SU-DHL-6 (cell line): ENCODE measurements around the gene TWSG1.
A peak's percentile ranks its signal among the peaks of the same experiment; 100 is the strongest.

Experiments used
- H2AFZ ChIP-seq: fragments of 200-600 bp; sonication (generic); 2 replicates; pipeline ENCODE4 v1.6.1; 2014; ENCODE audit warnings: low read depth, mild to moderate bottlenecking, moderate library complexity, mixed read lengths, antibody characterized with exemption, low read length; ENCODE audit not compliant: severe bottlenecking
- H3F3A ChIP-seq: fragments of 200-600 bp; shearing (Covaris generic); 2 replicates; pipeline ENCODE4 v1.6.0; 2016; ENCODE audit warnings: antibody characterized with exemption, mild to moderate bottlenecking; ENCODE audit not compliant: insufficient read depth
- H3K27ac ChIP-seq: fragments of 200-600 bp; sonication (generic); 2 replicates; pipeline ENCODE4 v1.5.1; 2016; ENCODE audit warnings: low read depth, mild to moderate bottlenecking, low read length, moderate library complexity, mixed read lengths
- H3K27me3 ChIP-seq: fragments of 200-600 bp; sonication (generic), shearing (Covaris generic); 2 replicates; pipeline ENCODE4 v1.6.0; 2014; ENCODE audit warnings: mild to moderate bottlenecking, low read length
- H3K36me3 ChIP-seq: fragments of 200-600 bp; sonication (generic); 2 replicates; pipeline ENCODE4 v1.6.1; 2014; ENCODE audit warnings: mild to moderate bottlenecking, low read length, mixed read lengths
- H3K4me2 ChIP-seq: fragments of 300-600, 200-600 bp; shearing (Covaris generic), sonication (generic); 2 replicates; pipeline ENCODE4 v1.6.0; 2014; ENCODE audit warnings: low read length, low read depth, mild to moderate bottlenecking; ENCODE audit not compliant: poor library complexity, severe bottlenecking
- H3K4me3 ChIP-seq: fragments of 200-600 bp; sonication (generic); 2 replicates; pipeline ENCODE4 v1.5.1; 2014; ENCODE audit warnings: antibody characterized with exemption, low read length, mild to moderate bottlenecking, mixed read lengths; ENCODE audit not compliant: insufficient read depth, poor library complexity, severe bottlenecking
- H3K79me2 ChIP-seq: fragments of 200-600 bp; sonication (generic); 2 replicates; pipeline ENCODE4 v1.6.1; 2014; ENCODE audit warnings: mild to moderate bottlenecking, low read length, moderate library complexity; ENCODE audit not compliant: insufficient read depth
- H3K9ac ChIP-seq: fragments of 200-600 bp; sonication (generic); 2 replicates; pipeline ENCODE4 v1.7.0; 2014; ENCODE audit warnings: mild to moderate bottlenecking, low read length
- H3K9me2 ChIP-seq: fragments of 200-600 bp; sonication (generic); replicated peaks from 2 replicates; pipeline ENCODE4 v1.6.1; 2014; ENCODE audit warnings: low read length; ENCODE audit not compliant: insufficient read depth
- H3K9me3 ChIP-seq: fragments of 200-600 bp; sonication (generic); 2 replicates; pipeline ENCODE4 v1.6.1; 2014; ENCODE audit warnings: low read length, mixed read lengths; ENCODE audit not compliant: insufficient read depth
- H4K20me1 ChIP-seq: fragments of 200-600 bp; sonication (generic); 2 replicates; pipeline ENCODE4 v1.6.1; 2014; ENCODE audit warnings: low read depth, mild to moderate bottlenecking, antibody characterized with exemption, low read length, moderate library complexity, mixed read lengths
- EZH2phosphoT487 ChIP-seq: fragments of 200-600 bp; sonication (generic), shearing (Covaris generic); conservative IDR thresholded peaks from 2 replicates; pipeline ENCODE4 v1.6.1; 2018; ENCODE audit warnings: mild to moderate bottlenecking, antibody characterized with exemption, low read length, moderate library complexity, mixed read lengths
- TF ChIP-seq, protein P1 (sequence below): fragments of 200-600 bp; sonication (generic); IDR thresholded peaks from one replicate; pipeline ENCODE4 v1.5.1; 2017; ENCODE audit warnings: antibody characterized with exemption, mild to moderate bottlenecking, low read length, moderate library complexity; ENCODE audit not compliant: insufficient read depth, poor library complexity, severe bottlenecking

The TWSG1 gene

DNA sequence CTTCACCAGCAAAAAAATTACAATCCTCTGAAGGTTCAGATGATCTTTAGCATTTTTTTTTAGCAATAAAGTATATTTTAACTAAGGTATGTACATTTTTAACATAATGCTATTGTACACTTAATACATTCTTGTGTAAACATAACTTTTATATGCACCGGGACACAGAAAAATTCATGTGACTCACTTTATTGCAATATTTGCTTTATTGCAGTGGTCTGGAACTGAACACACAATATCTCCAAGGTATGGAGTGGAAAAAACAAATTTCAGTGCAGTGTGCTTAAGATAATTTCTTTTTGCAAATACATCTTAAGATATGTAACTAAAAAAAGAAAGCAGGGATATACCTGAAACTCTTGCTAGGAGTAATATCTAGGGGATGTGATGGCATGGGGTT lies 5.1 kb upstream of the TWSG1 start:
- H3K79me2 ChIP-seq, result no peaks in the 10 kb centered on the region
- no peaks in the 10 kb centered on the region for H3K9me2 ChIP-seq
- H3K27me3 ChIP-seq, result no peaks in the 10 kb centered on the region
- no peaks in the 10 kb centered on the region for H3K9me3 ChIP-seq
- no peak overlapping the region for H3K27ac ChIP-seq
- no peak overlapping the region for H3K4me3 ChIP-seq
- H4K20me1 ChIP-seq, result no peaks in the 10 kb centered on the region
- TF ChIP-seq, protein P1, sequence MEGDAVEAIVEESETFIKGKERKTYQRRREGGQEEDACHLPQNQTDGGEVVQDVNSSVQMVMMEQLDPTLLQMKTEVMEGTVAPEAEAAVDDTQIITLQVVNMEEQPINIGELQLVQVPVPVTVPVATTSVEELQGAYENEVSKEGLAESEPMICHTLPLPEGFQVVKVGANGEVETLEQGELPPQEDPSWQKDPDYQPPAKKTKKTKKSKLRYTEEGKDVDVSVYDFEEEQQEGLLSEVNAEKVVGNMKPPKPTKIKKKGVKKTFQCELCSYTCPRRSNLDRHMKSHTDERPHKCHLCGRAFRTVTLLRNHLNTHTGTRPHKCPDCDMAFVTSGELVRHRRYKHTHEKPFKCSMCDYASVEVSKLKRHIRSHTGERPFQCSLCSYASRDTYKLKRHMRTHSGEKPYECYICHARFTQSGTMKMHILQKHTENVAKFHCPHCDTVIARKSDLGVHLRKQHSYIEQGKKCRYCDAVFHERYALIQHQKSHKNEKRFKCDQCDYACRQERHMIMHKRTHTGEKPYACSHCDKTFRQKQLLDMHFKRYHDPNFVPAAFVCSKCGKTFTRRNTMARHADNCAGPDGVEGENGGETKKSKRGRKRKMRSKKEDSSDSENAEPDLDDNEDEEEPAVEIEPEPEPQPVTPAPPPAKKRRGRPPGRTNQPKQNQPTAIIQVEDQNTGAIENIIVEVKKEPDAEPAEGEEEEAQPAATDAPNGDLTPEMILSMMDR, result no peak
- TF ChIP-seq EZH2phosphoT487, result no peak
- H3F3A ChIP-seq, result no peaks in the 10 kb centered on the region
- H3K4me2 ChIP-seq, result no peak overlapping the region
- H3K36me3 ChIP-seq, result no peaks in the 10 kb centered on the region
- no peak overlapping the region for H3K9ac ChIP-seq
- no peak overlapping the region for H2AFZ ChIP-seq

DNA sequence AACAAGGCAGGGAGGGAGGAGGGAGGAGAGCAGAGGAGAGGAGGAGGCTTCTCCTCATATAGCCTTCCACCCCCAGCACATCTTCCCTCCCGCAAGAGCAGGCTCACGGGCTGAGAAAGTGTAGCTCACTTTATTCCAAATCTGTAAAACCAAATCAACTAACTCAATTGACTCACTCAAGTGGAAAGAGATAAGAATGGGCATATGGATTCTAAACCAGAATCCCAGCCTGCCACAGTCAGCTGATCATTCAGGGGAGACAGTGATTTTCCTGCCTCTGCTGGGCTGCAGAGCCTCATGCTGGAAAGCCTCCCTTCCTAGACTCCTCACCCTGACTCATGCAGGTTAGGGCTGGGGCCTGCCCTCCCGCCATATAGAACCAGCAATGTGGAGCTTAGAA lies 4.2 kb upstream of the TWSG1 start:
- H3K79me2 ChIP-seq, result no peaks in the 10 kb centered on the region
- no peak overlapping the region for H3K4me2 ChIP-seq
- no peak overlapping the region for H3K9ac ChIP-seq
- H3K9me3 ChIP-seq, result no peaks in the 10 kb centered on the region
- H3K9me2 ChIP-seq, result no peaks in the 10 kb centered on the region
- H3K27me3 ChIP-seq, result no peaks in the 10 kb centered on the region
- H3F3A ChIP-seq, result no peaks in the 10 kb centered on the region
- no peak overlapping the region for H2AFZ ChIP-seq
- H3K4me3 ChIP-seq, result no peak overlapping the region
- no peaks in the 10 kb centered on the region for H3K36me3 ChIP-seq
- no peak for TF ChIP-seq EZH2phosphoT487
- TF ChIP-seq, protein P1, result no peak
- no peaks in the 10 kb centered on the region for H4K20me1 ChIP-seq
- no peak overlapping the region for H3K27ac ChIP-seq

DNA sequence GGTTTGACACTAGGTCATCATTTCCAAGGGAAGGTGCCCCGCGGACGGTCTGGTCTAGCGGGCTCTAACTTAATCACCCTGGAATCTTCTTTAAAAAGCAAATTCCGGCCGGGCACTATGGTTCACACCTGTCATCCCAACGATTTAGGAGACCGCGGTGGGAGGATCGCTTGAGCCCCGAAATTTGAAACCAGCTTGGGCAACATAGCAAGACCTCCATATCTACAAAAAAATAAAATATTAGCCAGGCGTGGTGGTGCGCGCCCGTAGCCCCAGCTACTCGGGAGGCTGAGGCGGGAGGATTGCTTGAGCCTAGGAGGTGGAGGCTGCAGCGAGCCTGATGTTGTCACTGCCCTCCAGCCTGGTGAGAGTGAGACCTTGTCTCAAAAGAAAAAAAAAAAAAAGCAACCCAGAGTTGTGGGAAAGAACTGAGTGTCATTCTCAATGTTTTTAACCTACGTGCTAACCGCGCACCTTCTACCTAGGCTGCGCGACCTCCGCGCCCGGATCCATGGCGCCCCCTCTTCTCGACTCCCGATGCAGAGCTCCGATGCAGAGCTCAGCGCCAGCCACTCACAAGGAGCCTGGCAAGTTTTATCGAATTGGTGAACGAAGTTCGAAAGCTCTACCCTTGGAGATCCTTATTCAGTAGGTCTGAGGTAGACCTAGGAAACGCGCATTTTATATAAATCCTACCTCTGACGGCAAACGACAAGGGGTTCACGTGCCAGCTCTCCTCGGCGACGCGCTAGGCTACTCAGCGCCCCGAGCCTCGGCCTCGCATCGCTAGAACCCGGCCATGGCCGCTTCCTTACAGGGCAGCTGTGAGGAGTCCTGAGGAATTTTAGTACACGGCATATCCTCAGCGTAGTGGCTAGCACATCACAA lies 888 bp upstream of the TWSG1 start:
- Histone ChIP-seq H3F3A (no peaks in the 10 kb centered on the region), H3K27me3 (no peaks in the 10 kb centered on the region), H3K9ac (no peak overlapping the region), H2AFZ (peak overlapping the region; percentile 74), H3K27ac (no peak overlapping the region), H3K9me3 (no peaks in the 10 kb centered on the region), H3K79me2 (no peaks in the 10 kb centered on the region), H3K9me2 (no peaks in the 10 kb centered on the region), H3K4me3 (no peak overlapping the region), H3K4me2 (peak overlapping the region; percentile 58), H4K20me1 (no peaks in the 10 kb centered on the region), H3K36me3 (no peaks in the 10 kb centered on the region)
- TF ChIP-seq, protein P1, result no peak
- TF ChIP-seq EZH2phosphoT487, result no peak
